ENCODE results near the gene ABCA4.

GRCh38 chr1:93981274-93981667 lies 139.7 kb downstream of the ABCA4 start:
- TF ChIP-seq CTCF (IDR thresholded peaks at IDR 0.05; ENCODE audit: borderline replicate concordance, extremely low read depth, low read length, poor library complexity, severe bottlenecking): no peak
- TF ChIP-seq EZH2 (IDR thresholded peaks at IDR 0.05; ENCODE audit: borderline replicate concordance, low read depth, low read length, severe bottlenecking): no peak

Measured in DND-41 (cell line).